Endothelial cell of umbilical vein (primary cell): ENCODE data around the gene SMC1B. TPM values are rescaled to one million over a fixed set of nuclear protein-coding genes. Genes with fewer than 3 reads are reported as not detected.

Experiments
- BruUV-seq: library from RNA; stranded (reverse); fragments of 400-500 nt; replicated peaks from 2 replicates; lab custom pipeline; 2021; lab: Mats Ljungman, UMichigan
- CTCF ChIA-PET: fragments of 300-600, 350-600 bp; sonication (Branson Sonifier 250); formaldehyde crosslinking; loops from one replicate; lab custom pipeline; 2021; ENCODE audit warnings: antibody characterized with exemption, inconsistent platforms; lab: Charles Lee
- POLR2A ChIA-PET: fragments of 300-600, 350-600 bp; sonication (Branson Sonifier 250); formaldehyde crosslinking; loops from one replicate; lab custom pipeline; 2021; ENCODE audit warnings: antibody characterized with exemption, inconsistent platforms; lab: Charles Lee
- DNase-seq: peaks from one replicate; pipeline ENCODE4 v3.0.0-alpha.2; 2011; ENCODE audit warnings: low read depth, low spot score
- FAIRE-seq: peaks from 2 replicates; lab custom pipeline; 2011; peaks lifted over from hg19 to GRCh38; lab: Jason Lieb, UNC
- H2AFZ ChIP-seq: 2 replicates; pipeline ENCODE4 v1.6.0; 2012; ENCODE audit warnings: low read depth, low read length, control low read depth, inconsistent platforms
- H3K27ac ChIP-seq: 2 replicates; pipeline ENCODE4 v1.5.1; 2011; ENCODE audit warnings: low read depth, mild to moderate bottlenecking, control low read depth, low read length, moderate library complexity; ENCODE audit not compliant: insufficient read depth
- H3K27me3 ChIP-seq, 2 experiments: 2 replicates each; pipeline versions ENCODE4 v1.6.0 to v1.6.1; 2011; ENCODE audit warnings: low read length in 2 of 2, mixed read lengths in 1 of 2; ENCODE audit not compliant: control insufficient read depth in 2 of 2, insufficient read depth in 2 of 2
- H3K36me3 ChIP-seq, 2 experiments: 2 replicates in 1 of 2; 3 replicates in 1 of 2; pipeline ENCODE4 v1.5.1; 2011; ENCODE audit warnings: low read length in 2 of 2, mild to moderate bottlenecking in 1 of 2, moderate library complexity in 1 of 2; ENCODE audit not compliant: control insufficient read depth in 2 of 2, insufficient read depth in 2 of 2; ENCODE audit errors: extremely low read depth in 1 of 2
- H3K4me1 ChIP-seq: 3 replicates; pipeline ENCODE4 v1.5.1; 2011; ENCODE audit warnings: mild to moderate bottlenecking, low read length; ENCODE audit not compliant: control insufficient read depth, insufficient read depth; ENCODE audit errors: extremely low read depth
- H3K4me2 ChIP-seq: 2 replicates; pipeline ENCODE4 v1.6.1; 2011; ENCODE audit warnings: low read length, control low read depth, mixed read lengths; ENCODE audit not compliant: insufficient read depth
- H3K4me3 ChIP-seq, 3 experiments: fragments of 200-600 bp in 1 of 3; sonication (generic), shearing (Covaris generic) in 1 of 3; replicated peaks in 1 of 3; 2 replicates each; pipeline ENCODE4 v1.5.1; 2011 to 2016; ENCODE audit warnings: control low read depth in 3 of 3, low read length in 3 of 3, mild to moderate bottlenecking in 2 of 3, inconsistent platforms in 1 of 3, low read depth in 1 of 3, moderate library complexity in 1 of 3; ENCODE audit not compliant: insufficient read depth in 1 of 3
- H3K79me2 ChIP-seq: 2 replicates; pipeline ENCODE4 v1.6.0; 2012; ENCODE audit warnings: low read length, inconsistent platforms; ENCODE audit not compliant: control insufficient read depth, insufficient read depth
- H3K9ac ChIP-seq: replicated peaks from 2 replicates; pipeline ENCODE3; 2011; ENCODE audit warnings: low read length, control low read depth; ENCODE audit not compliant: insufficient read depth; ENCODE audit errors: extremely low read depth
- H3K9me1 ChIP-seq: replicated peaks from 3 replicates; pipeline ENCODE4 v1.6.0; 2011; ENCODE audit warnings: mild to moderate bottlenecking, low read length; ENCODE audit not compliant: control insufficient read depth, insufficient read depth; ENCODE audit errors: extremely low read depth
- H3K9me3 ChIP-seq: replicated peaks from 2 replicates; pipeline ENCODE4 v1.5.1; 2012; ENCODE audit warnings: low read length, inconsistent platforms; ENCODE audit not compliant: control insufficient read depth, insufficient read depth
- H4K20me1 ChIP-seq: replicated peaks from 2 replicates; pipeline ENCODE3; 2011; ENCODE audit warnings: mild to moderate bottlenecking, low read length; ENCODE audit not compliant: control insufficient read depth, insufficient read depth; ENCODE audit errors: extremely low read depth
- EZH2 ChIP-seq: IDR thresholded peaks from 2 replicates; pipeline ENCODE4 v1.6.1; 2012; ENCODE audit warnings: borderline replicate concordance, low read depth, mild to moderate bottlenecking, moderate library complexity, low read length, inconsistent platforms; ENCODE audit not compliant: severe bottlenecking
- FOS ChIP-seq: IDR thresholded peaks from 2 replicates; pipeline ENCODE4 v1.6.1; 2011; ENCODE audit warnings: mild to moderate bottlenecking, low read length, moderate library complexity, borderline replicate concordance; ENCODE audit not compliant: insufficient read depth
- GATA2 ChIP-seq: IDR thresholded peaks from 2 replicates; pipeline ENCODE4 v1.7.0; 2011; ENCODE audit warnings: low read depth, mild to moderate bottlenecking, moderate library complexity, mixed read lengths, low read length; ENCODE audit not compliant: insufficient read length, insufficient read depth
- JUN ChIP-seq: IDR thresholded peaks from 2 replicates; pipeline ENCODE4 v1.6.1; 2011; ENCODE audit warnings: borderline replicate concordance, low read depth; ENCODE audit not compliant: insufficient read length, insufficient read depth
- MYC ChIP-seq: IDR thresholded peaks from one replicate; pipeline ENCODE4 v1.6.1; 2011; ENCODE audit warnings: mild to moderate bottlenecking, low read depth, low read length
- POLR2A ChIP-seq: IDR thresholded peaks from 2 replicates; pipeline ENCODE4 v1.6.1; 2012; ENCODE audit warnings: low read depth, mild to moderate bottlenecking, control low read depth, low read length
- POLR2AphosphoS5 ChIP-seq: IDR thresholded peaks from 2 replicates; pipeline ENCODE4 v1.6.1; 2012; ENCODE audit warnings: low read depth, mild to moderate bottlenecking, control low read depth, low read length, moderate library complexity; ENCODE audit not compliant: insufficient read depth
- dilution Hi-C: fragments of 300-500 bp; cut with MboI; formaldehyde crosslinking; loops from one replicate; pipeline ENCODE4 v1.15.0; 2019; ENCODE audit warnings: low sequenced_read_pairs; ENCODE audit not compliant: extremely low pct_ligation_motif_present
- intact Hi-C: fragments of 100-400 bp; cut with micrococcal nuclease; formaldehyde crosslinking; loops from one replicate; pipeline ENCODE4 v1.10.0; 2022
- polyA plus RNA-seq, 4 experiments: library from polyadenylated mRNA; depleted of rRNA in 3 of 4; stranded (reverse) in 3 of 4; unstranded in 1 of 4; fragments of >200 nt; gene quantifications; 2 replicates each; pipeline versions ENCODE4 v1.2.1 to v1.2.3, GENCODE V29; 2011 to 2012; ENCODE audit warnings: missing spikeins in 1 of 4
- total RNA-seq: library from RNA; stranded (reverse); gene quantifications from 2 replicates; pipeline ENCODE4 v1.2.3, GENCODE V29; 2021
- TF ChIP-seq, protein P1 (sequence below), 2 donors: IDR thresholded peaks; 1 replicate in 1 of 2; 2 replicates in 1 of 2; pipeline ENCODE4 v1.5.1; 2011; ENCODE audit warnings: low read length in 2 of 2, mild to moderate bottlenecking in 2 of 2, moderate library complexity in 2 of 2, control low read depth in 1 of 2, inconsistent platforms in 1 of 2, low read depth in 1 of 2; ENCODE audit not compliant: insufficient read depth in 1 of 2; ENCODE audit errors: extremely low read depth in 1 of 2
- TF ChIP-seq, protein P2 (sequence below): IDR thresholded peaks from 2 replicates; pipeline ENCODE4 v1.6.1; 2011; ENCODE audit not compliant: insufficient read depth, insufficient read length

Gene SMC1B
- total and polyA plus RNA-seq, 2 donors (not counting 3 experiments of a cell fraction or from before 2014, with no cell fraction given), result 0.07 TPM; not detected in 1

DNA sequence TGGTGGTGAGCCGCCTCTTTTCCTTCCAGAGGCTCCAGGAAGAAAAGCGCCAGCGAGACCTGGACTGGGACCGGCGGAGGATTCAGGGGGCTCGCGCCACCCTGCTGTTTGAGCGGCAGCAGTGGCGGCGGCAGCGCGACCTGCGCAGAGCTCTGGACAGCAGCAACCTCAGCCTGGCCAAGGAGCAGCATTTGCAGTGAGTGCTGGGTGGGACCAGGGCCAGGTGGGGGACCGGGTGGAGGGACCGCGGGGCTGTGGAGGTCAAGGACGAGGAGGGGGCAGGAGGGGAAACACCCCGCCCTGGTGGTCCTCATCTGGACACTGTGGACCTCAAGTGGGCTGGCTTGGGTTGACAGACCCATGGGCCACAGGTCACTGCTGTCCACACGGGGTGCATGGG lies 17.5 kb upstream of the SMC1B start:
- H3K27ac ChIP-seq, result no peak overlapping the region
- no peak for TF ChIP-seq EZH2
- TF ChIP-seq, protein P1, sequence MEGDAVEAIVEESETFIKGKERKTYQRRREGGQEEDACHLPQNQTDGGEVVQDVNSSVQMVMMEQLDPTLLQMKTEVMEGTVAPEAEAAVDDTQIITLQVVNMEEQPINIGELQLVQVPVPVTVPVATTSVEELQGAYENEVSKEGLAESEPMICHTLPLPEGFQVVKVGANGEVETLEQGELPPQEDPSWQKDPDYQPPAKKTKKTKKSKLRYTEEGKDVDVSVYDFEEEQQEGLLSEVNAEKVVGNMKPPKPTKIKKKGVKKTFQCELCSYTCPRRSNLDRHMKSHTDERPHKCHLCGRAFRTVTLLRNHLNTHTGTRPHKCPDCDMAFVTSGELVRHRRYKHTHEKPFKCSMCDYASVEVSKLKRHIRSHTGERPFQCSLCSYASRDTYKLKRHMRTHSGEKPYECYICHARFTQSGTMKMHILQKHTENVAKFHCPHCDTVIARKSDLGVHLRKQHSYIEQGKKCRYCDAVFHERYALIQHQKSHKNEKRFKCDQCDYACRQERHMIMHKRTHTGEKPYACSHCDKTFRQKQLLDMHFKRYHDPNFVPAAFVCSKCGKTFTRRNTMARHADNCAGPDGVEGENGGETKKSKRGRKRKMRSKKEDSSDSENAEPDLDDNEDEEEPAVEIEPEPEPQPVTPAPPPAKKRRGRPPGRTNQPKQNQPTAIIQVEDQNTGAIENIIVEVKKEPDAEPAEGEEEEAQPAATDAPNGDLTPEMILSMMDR (IDR thresholded peaks at IDR 0.05; ENCODE audit: extremely low read depth in 1 of 2, insufficient read depth in 1 of 2, low read depth in 1 of 2, low read length in 2 of 2), result no peak
- no peak for TF ChIP-seq POLR2A
- TF ChIP-seq, protein P2, sequence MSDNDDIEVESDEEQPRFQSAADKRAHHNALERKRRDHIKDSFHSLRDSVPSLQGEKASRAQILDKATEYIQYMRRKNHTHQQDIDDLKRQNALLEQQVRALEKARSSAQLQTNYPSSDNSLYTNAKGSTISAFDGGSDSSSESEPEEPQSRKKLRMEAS, result no peak
- TF ChIP-seq MYC, result no peak
- TF ChIP-seq JUN, result no peak
- TF ChIP-seq FOS, result no peak
- no peak for TF ChIP-seq POLR2AphosphoS5
- no peak for TF ChIP-seq GATA2
- H3K4me1 ChIP-seq, result peaks cover 6% of the 10 kb centered on the region
- BruUV-seq, result no TSS peak
- no peak overlapping the region for H3K4me3 ChIP-seq
- H3K9me1 ChIP-seq, result no peaks in the 10 kb centered on the region
- POLR2A ChIA-PET, result no interaction called here
- no peaks in the 10 kb centered on the region for H3K9me3 ChIP-seq
- H3K79me2 ChIP-seq, result no peaks in the 10 kb centered on the region
- no peaks in the 10 kb centered on the region for H3K27me3 ChIP-seq
- no peak overlapping the region for H3K9ac ChIP-seq
- no peaks in the 10 kb centered on the region for H4K20me1 ChIP-seq
- no peak overlapping the region for H3K4me2 ChIP-seq
- intact Hi-C loops (no loop called here), dilution Hi-C loops (no loop called here)
- no peaks in the 10 kb centered on the region for H3K36me3 ChIP-seq
- FAIRE-seq (no peak), DNase-seq (no peak)
- no peak overlapping the region for H2AFZ ChIP-seq
- CTCF ChIA-PET, result interaction anchor here (1.4 kb wide), 1 partner anchor 11 kb away, joined by 4 read pairs; no protein-coding TSS in a partner anchor
